WTC11 (cell line): ENCODE results near the gene PAQR6. TPM values are rescaled to one million over a fixed set of nuclear protein-coding genes. Genes with fewer than 3 reads are reported as not detected.

ENCODE experiments used
- ELF4 ChIP-seq: sonication (generic); formaldehyde crosslinking; IDR thresholded peaks from 2 replicates; pipeline ENCODE4 v1.8.1; 2022; ENCODE audit warnings: low read depth, mild to moderate bottlenecking, moderate library complexity, missing genetic modification reagents
- FOXJ3 ChIP-seq: sonication (generic); formaldehyde crosslinking; IDR thresholded peaks from 2 replicates; pipeline ENCODE4 v1.9.0; 2021; ENCODE audit warnings: missing genetic modification reagents, mild to moderate bottlenecking, borderline replicate concordance
- FOXK1 ChIP-seq: sonication (generic); formaldehyde crosslinking; IDR thresholded peaks from 2 replicates; pipeline ENCODE4 v1.8.0; 2022; ENCODE audit warnings: mild to moderate bottlenecking, moderate library complexity, missing genetic modification reagents
- GABPB1 ChIP-seq: sonication (generic); formaldehyde crosslinking; IDR thresholded peaks from 2 replicates; pipeline ENCODE4 v1.8.1; 2023; ENCODE audit warnings: mild to moderate bottlenecking, missing genetic modification reagents
- GRHL2 ChIP-seq: fragments of 250-450 bp; sonication (Bioruptor Pico); IDR thresholded peaks from 2 replicates; pipeline ENCODE4 v1.8.0; 2022; ENCODE audit warnings: mild to moderate bottlenecking, moderate library complexity; ENCODE audit not compliant: insufficient replicate concordance, severe bottlenecking
- JUN ChIP-seq: sonication (generic); formaldehyde crosslinking; IDR thresholded peaks from 2 replicates; pipeline ENCODE4 v1.8.0; 2023; ENCODE audit warnings: mild to moderate bottlenecking, missing genetic modification reagents
- MXD4 ChIP-seq: fragments of 250-450 bp; sonication (Bioruptor Pico); IDR thresholded peaks from 2 replicates; pipeline ENCODE4 v1.8.0; 2021; ENCODE audit warnings: mild to moderate bottlenecking, moderate library complexity, borderline replicate concordance
- NR1H2 ChIP-seq: sonication (generic); formaldehyde crosslinking; IDR thresholded peaks from 2 replicates; pipeline ENCODE4 v1.9.0; 2021; ENCODE audit warnings: mild to moderate bottlenecking, moderate library complexity, missing genetic modification reagents
- PRRX2 ChIP-seq: fragments of 250-450 bp; sonication (Bioruptor Pico); IDR thresholded peaks from 2 replicates; pipeline ENCODE4 v1.8.0; 2021; ENCODE audit warnings: mild to moderate bottlenecking
- RELA ChIP-seq: sonication (generic); formaldehyde crosslinking; IDR thresholded peaks from 2 replicates; pipeline ENCODE4 v1.8.1; 2022; ENCODE audit warnings: missing genetic modification reagents, mild to moderate bottlenecking, borderline replicate concordance
- TEAD4 ChIP-seq: sonication (generic); formaldehyde crosslinking; IDR thresholded peaks from 2 replicates; pipeline ENCODE4 v1.8.0; 2022; ENCODE audit warnings: mild to moderate bottlenecking, missing genetic modification reagents
- ZNF263 ChIP-seq: sonication (generic); formaldehyde crosslinking; IDR thresholded peaks from 2 replicates; pipeline ENCODE4 v1.8.1; 2022; ENCODE audit warnings: low read depth, mild to moderate bottlenecking, moderate library complexity, missing genetic modification reagents
- ZNF416 ChIP-seq: fragments of 250-450 bp; sonication (Bioruptor Pico); IDR thresholded peaks from 2 replicates; pipeline ENCODE4 v1.9.0; 2021; ENCODE audit warnings: mild to moderate bottlenecking, inconsistent platforms
- total RNA-seq: library from RNA; stranded (reverse); gene quantifications from 3 replicates; pipeline ENCODE4 v1.2.3, GENCODE V29; 2021
- TF ChIP-seq, protein P1 (sequence below): sonication (generic); formaldehyde crosslinking; IDR thresholded peaks from 2 replicates; pipeline ENCODE4 v1.8.1; 2022; ENCODE audit warnings: low read depth, missing genetic modification reagents, borderline replicate concordance
- TF ChIP-seq, protein P2 (sequence below): sonication (generic); formaldehyde crosslinking; IDR thresholded peaks from 2 replicates; pipeline ENCODE4 v1.8.1; 2022; ENCODE audit warnings: low read depth, mild to moderate bottlenecking, moderate library complexity, missing genetic modification reagents, borderline replicate concordance
- TF ChIP-seq, protein P3 (sequence below): fragments of 250-450 bp; sonication (Bioruptor Pico); IDR thresholded peaks from 2 replicates; pipeline ENCODE4 v1.9.0; 2021; ENCODE audit warnings: mild to moderate bottlenecking, borderline replicate concordance
- TF ChIP-seq, protein P4 (sequence below): sonication (generic); formaldehyde crosslinking; IDR thresholded peaks from 2 replicates; pipeline ENCODE4 v1.8.0; 2022; ENCODE audit warnings: mild to moderate bottlenecking, missing genetic modification reagents
- TF ChIP-seq, protein P5 (sequence below): sonication (generic); formaldehyde crosslinking; IDR thresholded peaks from 2 replicates; pipeline ENCODE4 v1.8.0; 2023; ENCODE audit warnings: mild to moderate bottlenecking, missing genetic modification reagents
- TF ChIP-seq, protein P6 (sequence below): fragments of 250-450 bp; sonication (Bioruptor Pico); IDR thresholded peaks from 2 replicates; pipeline ENCODE4 v1.8.0; 2021; ENCODE audit warnings: mild to moderate bottlenecking
- TF ChIP-seq, protein P7 (sequence below): fragments of 250-450 bp; sonication (Bioruptor Pico); IDR thresholded peaks from 2 replicates; pipeline ENCODE4 v1.9.0; 2021; ENCODE audit warnings: moderate library complexity, mild to moderate bottlenecking, inconsistent platforms, borderline replicate concordance
- TF ChIP-seq, protein P8 (sequence below): sonication (generic); formaldehyde crosslinking; IDR thresholded peaks from 2 replicates; pipeline ENCODE4 v1.8.1; 2023; ENCODE audit warnings: mild to moderate bottlenecking, moderate library complexity, missing genetic modification reagents

The PAQR6 gene
- total RNA-seq, 1 experiment from 2014 or later, result 5.9 TPM

DNA sequence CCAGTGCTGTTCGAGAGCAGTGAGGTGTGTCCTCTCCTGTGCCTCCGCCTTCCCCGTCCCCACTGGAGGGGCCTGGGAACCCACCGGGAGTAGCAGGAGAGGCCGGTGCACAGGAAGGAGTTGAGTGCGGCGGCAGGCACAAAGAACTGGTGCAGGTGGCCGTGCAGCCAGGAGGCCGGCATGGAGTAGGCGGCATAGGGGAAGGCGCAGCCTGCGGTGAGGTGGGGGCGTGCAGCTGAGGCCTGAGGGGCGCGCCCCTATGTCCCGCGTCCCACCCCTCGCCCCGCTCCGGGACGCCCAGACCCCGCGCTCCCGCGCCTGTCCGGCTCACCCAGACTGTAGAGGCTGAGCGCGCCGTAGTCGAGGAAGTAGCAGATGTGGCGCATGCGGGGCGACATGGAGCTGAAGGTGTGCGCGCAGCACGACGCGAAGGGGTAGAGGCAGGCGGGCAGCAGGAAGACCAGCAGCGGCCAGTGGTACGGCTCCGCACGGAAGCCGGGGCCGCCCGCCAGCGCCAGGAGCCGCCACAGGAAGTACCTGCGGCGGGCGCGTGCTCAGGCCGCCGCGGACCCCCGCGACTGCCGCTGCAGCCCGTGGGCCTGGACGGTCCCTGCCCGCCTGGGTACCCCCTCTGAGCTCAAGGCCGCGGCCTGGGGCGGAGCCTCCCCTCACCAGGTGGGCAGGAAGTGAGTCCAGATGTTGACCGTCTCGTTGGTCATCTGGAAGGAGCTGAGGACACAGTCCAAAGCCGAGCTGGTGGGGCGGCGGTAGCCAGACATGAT lies 2.2 kb downstream of the PAQR6 start (continued):
- TF ChIP-seq, protein P1, sequence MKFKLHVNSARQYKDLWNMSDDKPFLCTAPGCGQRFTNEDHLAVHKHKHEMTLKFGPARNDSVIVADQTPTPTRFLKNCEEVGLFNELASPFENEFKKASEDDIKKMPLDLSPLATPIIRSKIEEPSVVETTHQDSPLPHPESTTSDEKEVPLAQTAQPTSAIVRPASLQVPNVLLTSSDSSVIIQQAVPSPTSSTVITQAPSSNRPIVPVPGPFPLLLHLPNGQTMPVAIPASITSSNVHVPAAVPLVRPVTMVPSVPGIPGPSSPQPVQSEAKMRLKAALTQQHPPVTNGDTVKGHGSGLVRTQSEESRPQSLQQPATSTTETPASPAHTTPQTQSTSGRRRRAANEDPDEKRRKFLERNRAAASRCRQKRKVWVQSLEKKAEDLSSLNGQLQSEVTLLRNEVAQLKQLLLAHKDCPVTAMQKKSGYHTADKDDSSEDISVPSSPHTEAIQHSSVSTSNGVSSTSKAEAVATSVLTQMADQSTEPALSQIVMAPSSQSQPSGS (CRISPR knock-in tag), result no peak
- no peak; the same call in 1 of the 2 replicates for TF ChIP-seq PRRX2 (CRISPR knock-in tag)
- 0 out of 2 replicates have a peak, but pooled peaks have one; percentile 9 for TF ChIP-seq TEAD4 (CRISPR knock-in tag)
- no peak for TF ChIP-seq RELA (CRISPR knock-in tag)
- TF ChIP-seq FOXK1 (CRISPR knock-in tag), result peak; percentile 49; the same call in 1 of the 2 replicates
- TF ChIP-seq, protein P2, sequence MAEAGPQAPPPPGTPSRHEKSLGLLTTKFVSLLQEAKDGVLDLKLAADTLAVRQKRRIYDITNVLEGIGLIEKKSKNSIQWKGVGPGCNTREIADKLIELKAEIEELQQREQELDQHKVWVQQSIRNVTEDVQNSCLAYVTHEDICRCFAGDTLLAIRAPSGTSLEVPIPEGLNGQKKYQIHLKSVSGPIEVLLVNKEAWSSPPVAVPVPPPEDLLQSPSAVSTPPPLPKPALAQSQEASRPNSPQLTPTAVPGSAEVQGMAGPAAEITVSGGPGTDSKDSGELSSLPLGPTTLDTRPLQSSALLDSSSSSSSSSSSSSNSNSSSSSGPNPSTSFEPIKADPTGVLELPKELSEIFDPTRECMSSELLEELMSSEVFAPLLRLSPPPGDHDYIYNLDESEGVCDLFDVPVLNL, result 0 out of 2 replicates have a peak, but pooled peaks have one; percentile 53
- TF ChIP-seq ZNF416 (CRISPR knock-in tag), result 0 out of 2 replicates have a peak, but pooled peaks have one; percentile 4
- TF ChIP-seq, protein P3, sequence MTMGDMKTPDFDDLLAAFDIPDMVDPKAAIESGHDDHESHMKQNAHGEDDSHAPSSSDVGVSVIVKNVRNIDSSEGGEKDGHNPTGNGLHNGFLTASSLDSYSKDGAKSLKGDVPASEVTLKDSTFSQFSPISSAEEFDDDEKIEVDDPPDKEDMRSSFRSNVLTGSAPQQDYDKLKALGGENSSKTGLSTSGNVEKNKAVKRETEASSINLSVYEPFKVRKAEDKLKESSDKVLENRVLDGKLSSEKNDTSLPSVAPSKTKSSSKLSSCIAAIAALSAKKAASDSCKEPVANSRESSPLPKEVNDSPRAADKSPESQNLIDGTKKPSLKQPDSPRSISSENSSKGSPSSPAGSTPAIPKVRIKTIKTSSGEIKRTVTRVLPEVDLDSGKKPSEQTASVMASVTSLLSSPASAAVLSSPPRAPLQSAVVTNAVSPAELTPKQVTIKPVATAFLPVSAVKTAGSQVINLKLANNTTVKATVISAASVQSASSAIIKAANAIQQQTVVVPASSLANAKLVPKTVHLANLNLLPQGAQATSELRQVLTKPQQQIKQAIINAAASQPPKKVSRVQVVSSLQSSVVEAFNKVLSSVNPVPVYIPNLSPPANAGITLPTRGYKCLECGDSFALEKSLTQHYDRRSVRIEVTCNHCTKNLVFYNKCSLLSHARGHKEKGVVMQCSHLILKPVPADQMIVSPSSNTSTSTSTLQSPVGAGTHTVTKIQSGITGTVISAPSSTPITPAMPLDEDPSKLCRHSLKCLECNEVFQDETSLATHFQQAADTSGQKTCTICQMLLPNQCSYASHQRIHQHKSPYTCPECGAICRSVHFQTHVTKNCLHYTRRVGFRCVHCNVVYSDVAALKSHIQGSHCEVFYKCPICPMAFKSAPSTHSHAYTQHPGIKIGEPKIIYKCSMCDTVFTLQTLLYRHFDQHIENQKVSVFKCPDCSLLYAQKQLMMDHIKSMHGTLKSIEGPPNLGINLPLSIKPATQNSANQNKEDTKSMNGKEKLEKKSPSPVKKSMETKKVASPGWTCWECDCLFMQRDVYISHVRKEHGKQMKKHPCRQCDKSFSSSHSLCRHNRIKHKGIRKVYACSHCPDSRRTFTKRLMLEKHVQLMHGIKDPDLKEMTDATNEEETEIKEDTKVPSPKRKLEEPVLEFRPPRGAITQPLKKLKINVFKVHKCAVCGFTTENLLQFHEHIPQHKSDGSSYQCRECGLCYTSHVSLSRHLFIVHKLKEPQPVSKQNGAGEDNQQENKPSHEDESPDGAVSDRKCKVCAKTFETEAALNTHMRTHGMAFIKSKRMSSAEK (CRISPR knock-in tag), result no peak
- TF ChIP-seq ELF4, result 0 out of 2 replicates have a peak, but pooled peaks have one; percentile 59
- TF ChIP-seq NR1H2 (CRISPR knock-in tag), result no peak
- TF ChIP-seq, protein P4, sequence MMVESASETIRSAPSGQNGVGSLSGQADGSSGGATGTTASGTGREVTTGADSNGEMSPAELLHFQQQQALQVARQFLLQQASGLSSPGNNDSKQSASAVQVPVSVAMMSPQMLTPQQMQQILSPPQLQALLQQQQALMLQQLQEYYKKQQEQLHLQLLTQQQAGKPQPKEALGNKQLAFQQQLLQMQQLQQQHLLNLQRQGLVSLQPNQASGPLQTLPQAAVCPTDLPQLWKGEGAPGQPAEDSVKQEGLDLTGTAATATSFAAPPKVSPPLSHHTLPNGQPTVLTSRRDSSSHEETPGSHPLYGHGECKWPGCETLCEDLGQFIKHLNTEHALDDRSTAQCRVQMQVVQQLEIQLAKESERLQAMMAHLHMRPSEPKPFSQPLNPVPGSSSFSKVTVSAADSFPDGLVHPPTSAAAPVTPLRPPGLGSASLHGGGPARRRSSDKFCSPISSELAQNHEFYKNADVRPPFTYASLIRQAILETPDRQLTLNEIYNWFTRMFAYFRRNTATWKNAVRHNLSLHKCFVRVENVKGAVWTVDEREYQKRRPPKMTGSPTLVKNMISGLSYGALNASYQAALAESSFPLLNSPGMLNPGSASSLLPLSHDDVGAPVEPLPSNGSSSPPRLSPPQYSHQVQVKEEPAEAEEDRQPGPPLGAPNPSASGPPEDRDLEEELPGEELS, result peak; percentile 41; the same call in 1 of the 2 replicates
- TF ChIP-seq, protein P5, sequence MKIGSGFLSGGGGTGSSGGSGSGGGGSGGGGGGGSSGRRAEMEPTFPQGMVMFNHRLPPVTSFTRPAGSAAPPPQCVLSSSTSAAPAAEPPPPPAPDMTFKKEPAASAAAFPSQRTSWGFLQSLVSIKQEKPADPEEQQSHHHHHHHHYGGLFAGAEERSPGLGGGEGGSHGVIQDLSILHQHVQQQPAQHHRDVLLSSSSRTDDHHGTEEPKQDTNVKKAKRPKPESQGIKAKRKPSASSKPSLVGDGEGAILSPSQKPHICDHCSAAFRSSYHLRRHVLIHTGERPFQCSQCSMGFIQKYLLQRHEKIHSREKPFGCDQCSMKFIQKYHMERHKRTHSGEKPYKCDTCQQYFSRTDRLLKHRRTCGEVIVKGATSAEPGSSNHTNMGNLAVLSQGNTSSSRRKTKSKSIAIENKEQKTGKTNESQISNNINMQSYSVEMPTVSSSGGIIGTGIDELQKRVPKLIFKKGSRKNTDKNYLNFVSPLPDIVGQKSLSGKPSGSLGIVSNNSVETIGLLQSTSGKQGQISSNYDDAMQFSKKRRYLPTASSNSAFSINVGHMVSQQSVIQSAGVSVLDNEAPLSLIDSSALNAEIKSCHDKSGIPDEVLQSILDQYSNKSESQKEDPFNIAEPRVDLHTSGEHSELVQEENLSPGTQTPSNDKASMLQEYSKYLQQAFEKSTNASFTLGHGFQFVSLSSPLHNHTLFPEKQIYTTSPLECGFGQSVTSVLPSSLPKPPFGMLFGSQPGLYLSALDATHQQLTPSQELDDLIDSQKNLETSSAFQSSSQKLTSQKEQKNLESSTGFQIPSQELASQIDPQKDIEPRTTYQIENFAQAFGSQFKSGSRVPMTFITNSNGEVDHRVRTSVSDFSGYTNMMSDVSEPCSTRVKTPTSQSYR (CRISPR knock-in tag), result peak; percentile 72
- TF ChIP-seq GRHL2, result no peak
- TF ChIP-seq, protein P6, sequence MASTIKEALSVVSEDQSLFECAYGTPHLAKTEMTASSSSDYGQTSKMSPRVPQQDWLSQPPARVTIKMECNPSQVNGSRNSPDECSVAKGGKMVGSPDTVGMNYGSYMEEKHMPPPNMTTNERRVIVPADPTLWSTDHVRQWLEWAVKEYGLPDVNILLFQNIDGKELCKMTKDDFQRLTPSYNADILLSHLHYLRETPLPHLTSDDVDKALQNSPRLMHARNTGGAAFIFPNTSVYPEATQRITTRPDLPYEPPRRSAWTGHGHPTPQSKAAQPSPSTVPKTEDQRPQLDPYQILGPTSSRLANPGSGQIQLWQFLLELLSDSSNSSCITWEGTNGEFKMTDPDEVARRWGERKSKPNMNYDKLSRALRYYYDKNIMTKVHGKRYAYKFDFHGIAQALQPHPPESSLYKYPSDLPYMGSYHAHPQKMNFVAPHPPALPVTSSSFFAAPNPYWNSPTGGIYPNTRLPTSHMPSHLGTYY (CRISPR knock-in tag), result no peak; the same call in 1 of the 2 replicates
- TF ChIP-seq, protein P7, sequence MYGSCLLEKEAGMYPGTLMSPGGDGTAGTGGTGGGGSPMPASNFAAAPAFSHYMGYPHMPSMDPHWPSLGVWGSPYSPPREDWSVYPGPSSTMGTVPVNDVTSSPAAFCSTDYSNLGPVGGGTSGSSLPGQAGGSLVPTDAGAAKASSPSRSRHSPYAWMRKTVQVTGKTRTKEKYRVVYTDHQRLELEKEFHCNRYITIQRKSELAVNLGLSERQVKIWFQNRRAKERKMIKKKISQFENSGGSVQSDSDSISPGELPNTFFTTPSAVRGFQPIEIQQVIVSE (CRISPR knock-in tag), result no peak
- TF ChIP-seq FOXJ3 (CRISPR knock-in tag), result no peak
- TF ChIP-seq GABPB1 (CRISPR knock-in tag), result no peak
- TF ChIP-seq, protein P8, sequence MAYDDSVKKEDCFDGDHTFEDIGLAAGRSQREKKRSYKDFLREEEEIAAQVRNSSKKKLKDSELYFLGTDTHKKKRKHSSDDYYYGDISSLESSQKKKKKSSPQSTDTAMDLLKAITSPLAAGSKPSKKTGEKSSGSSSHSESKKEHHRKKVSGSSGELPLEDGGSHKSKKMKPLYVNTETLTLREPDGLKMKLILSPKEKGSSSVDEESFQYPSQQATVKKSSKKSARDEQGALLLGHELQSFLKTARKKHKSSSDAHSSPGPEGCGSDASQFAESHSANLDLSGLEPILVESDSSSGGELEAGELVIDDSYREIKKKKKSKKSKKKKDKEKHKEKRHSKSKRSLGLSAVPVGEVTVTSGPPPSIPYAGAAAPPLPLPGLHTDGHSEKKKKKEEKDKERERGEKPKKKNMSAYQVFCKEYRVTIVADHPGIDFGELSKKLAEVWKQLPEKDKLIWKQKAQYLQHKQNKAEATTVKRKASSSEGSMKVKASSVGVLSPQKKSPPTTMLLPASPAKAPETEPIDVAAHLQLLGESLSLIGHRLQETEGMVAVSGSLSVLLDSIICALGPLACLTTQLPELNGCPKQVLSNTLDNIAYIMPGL (CRISPR knock-in tag), result no peak; the same call in 1 of the 2 replicates
- no peak for TF ChIP-seq MXD4 (CRISPR knock-in tag)
- TF ChIP-seq JUN (CRISPR knock-in tag), result peak; percentile 64; the same call in 1 of the 2 replicates
- TF ChIP-seq ZNF263, result no peak; the same call in 1 of the 2 replicates
